DMS 273 (cell line): ENCODE data around the gene COPZ1.
A peak's percentile ranks its signal among the peaks of the same experiment; 100 is the strongest.
"Not testable (repeated sequence)": the region's sequence is repeated elsewhere in the genome, so short reads cannot be mapped to it uniquely, and the experiment has no call there.

Experiments
- DNase-seq: peaks from one replicate; lab custom pipeline; 2025; ENCODE audit not compliant: unreplicated experiment; lab: John Stamatoyannopoulos, UW

COPZ1 gene

DNA sequence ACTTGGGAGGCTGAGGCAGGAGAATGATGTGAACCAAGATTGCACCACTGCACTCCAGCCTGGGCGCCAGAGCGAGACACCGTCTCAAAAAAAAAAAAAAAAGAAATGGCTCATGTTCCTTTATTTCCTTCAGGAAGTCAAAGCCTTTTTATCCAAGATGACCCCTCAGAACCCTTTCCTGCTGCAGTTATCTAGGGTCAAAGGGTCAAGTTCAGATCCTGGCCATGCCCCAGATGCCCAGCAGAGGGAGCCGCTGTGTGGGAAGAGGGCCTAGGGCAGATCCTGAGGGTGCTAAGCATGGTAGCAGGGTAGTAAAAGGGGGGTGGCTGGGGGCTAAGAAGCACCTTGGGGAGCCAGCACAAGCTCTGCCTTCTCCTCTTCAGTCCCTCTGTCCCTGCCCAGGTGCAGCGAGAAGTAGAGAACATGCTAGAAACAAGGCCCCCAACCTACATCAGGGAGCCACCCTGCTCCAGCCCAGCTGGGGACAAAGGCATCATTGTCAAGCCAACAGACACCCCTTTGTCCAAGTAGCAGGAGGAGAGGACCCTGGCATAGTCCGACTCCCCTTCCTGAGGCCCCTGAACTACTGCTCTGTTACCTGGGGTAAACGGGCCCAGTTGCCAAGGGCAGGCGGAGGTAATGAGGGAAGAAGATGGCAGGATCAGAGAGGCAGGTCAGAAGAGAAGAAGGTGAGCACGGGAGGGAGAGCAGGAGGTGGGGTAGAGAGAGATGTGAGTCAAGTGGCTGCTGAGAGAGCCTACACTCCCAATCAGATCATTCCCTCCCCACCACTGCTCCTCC lies 30.6 kb upstream of the COPZ1 start:
- DNase-seq, result peak; percentile 56

DNA sequence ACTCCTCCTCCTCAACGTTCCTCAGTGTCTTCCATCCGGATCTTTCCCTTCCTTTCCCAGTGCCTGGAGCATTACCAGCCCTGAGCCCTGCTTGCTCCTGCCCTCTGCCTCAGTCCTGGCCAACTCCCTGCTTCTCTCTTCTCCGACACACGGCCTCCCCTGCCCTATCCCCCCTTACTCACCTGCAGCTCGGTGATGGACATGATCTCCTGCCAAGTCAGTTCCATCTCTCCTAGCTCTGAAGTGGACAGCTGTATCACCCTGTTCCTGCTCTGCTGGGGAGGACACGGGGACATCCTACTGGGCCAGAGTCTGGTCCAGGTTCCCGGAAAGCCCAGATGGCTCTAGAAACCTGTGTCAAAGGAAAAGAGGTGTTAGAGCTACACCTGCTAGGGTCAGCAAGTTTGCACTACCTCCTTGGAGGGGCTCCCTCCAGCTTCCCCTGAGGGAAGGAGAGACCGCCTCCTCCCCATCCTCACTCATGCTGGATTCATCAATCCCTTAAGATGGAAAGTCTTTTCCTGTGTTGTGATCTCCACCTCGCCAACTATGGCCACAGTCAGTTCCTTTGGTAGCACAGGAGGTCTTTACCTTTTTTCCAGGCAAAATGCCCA lies 29.9 kb upstream of the COPZ1 start:
- DNase-seq, result no peak

DNA sequence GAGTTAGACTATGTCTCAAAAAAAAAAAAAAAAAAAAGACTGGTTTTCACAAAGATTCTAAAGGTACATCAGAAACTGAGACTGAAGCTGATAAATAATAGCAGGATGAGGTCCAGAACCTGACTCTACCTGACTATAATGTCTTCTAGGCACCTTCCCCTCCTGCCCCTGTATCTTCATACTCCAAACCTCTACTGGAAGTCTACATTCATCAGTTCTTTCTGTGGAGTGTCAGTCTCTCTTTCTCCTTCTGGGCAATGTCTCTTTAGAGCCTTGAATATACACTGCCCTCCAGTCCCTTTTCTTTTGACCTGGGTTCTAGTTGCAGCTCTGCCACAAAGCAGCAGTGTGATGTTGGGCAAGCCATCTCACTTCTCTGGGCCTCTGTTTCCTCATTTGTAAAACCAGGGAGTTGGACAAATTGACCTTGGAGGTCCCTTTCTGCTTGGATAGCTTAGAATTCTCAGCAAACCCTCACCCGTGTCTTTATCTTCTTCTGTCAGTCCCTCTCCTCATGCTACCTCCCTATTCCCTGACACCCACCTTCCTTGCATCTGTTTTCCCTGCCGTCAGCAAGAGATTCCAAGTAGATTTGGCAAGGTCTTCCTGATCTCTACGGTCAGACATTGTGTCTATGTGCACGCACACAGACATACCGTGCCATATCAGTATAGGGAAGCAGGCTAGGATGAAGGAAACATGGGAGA lies 28.4 kb upstream of the COPZ1 start:
- DNase-seq, result no peak

DNA sequence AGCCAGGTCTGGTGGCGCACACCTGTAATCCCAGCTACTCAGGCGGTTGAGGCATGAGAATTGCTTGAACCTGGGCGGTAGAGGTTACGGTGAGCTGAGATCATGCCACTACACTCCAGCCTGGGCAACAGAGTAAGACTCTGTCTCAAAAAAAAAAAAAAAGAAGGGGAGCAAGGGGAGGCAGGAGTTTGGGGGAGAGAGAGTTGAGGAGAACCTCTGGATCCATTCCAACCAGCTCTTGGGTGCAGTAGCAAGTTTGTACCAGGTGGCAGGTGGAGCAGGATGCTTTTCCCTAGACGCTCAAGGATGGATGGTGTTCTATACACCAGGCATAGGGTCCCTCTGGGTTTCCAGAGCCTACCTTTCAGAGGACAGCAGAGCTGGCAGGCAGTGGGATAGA lies 26.0 kb upstream of the COPZ1 start:
- DNase-seq, result no peak

DNA sequence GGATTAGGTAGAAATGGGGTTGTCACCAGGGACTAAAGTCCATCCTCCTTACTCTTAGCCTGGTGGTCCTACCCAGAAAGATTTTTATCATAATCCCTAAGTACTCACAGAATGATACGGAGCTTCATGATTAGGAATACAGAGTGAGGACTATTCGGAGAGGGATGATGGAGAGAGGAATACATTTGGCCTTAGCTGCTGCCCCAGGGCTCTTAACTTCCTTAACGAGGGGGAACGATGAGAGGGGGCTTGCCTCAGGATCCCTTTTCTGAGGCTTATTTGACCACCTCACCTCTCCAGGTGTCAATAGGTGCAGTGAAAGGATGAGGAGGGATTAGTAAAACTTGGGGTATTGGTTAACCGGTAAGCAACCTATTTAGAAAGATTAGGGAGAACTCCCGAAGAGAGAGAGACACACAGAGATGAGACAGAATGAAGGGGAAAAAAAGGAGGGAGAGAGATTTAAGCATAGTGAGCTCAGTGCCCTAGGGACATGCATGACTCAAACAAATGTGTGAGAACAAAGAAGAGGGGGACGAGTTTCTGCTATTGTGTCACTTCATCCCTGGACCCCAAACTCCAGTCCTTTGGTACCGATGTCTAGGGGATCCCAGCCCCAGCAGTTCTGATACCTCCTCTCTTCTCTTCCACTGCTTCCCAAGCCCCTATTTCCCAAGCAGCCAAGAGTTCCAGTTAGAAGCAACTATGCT lies 25.3 kb upstream of the COPZ1 start:
- no peak for DNase-seq

DNA sequence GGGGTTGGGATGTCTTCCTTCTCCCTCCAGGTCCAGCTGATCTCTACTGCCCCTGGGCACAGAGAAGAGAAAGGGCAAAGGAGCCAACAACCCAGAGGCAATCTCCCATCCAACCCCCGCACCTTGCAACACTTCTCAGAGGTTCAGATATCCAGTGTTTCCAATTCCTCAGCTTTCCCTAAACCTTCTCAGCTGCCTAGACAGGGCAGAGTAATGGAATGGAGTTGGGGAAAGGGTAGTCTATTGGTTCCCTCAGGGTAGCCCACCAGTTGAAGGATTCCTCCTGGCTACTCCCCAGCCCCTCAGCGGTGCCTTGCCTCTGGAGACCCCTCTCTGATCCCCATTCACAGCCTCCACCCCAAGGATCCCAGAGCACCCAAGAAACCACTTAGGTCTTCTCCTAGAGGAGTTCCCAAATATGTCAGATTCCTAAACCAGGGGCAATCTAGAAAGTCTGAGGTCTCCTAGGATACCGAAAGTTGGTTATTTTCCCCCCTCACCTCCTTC lies 24.7 kb upstream of the COPZ1 start:
- no peak for DNase-seq

DNA sequence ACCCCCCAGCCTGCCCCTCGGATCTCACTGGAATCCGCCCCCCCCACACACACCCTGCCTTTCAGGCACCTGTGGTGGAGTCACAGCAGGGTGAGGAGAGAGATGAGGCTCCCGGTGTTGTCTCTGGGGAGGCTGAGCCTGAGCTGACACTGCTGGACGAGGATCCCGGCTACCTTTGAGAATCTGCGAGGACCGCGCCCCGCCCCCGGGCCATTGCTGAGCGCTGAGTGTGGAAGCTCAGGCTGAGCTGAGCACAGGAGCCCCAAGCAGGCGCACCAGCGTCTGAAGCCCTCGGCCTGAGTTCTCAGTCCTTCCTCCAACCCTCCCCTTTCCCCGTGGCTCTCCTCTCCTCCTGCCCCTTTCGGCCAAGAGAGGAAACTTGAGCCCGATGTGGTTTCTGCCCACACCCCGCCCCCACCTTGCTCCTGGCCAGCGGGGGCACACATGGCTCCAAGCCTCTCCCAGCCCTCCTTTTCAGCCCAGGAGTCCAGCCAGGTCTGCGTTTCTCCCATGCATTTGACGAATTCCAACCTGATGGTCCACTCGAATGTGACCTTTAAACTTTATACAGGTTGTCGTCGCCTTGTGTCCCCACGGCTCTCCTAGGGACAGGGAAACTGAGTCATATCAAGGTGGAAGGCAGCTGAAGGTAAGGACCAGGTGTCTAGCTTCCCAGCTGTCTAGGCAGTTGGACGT lies 24.1 kb upstream of the COPZ1 start, which contains the start of gene NFE2:
Gene NFE2 (minus strand): TSS at position 284 of the 696 bp plus-strand sequence. CDS start 5,767 bp downstream, outside the sequence.
- DNase-seq, result peak; percentile 55

DNA sequence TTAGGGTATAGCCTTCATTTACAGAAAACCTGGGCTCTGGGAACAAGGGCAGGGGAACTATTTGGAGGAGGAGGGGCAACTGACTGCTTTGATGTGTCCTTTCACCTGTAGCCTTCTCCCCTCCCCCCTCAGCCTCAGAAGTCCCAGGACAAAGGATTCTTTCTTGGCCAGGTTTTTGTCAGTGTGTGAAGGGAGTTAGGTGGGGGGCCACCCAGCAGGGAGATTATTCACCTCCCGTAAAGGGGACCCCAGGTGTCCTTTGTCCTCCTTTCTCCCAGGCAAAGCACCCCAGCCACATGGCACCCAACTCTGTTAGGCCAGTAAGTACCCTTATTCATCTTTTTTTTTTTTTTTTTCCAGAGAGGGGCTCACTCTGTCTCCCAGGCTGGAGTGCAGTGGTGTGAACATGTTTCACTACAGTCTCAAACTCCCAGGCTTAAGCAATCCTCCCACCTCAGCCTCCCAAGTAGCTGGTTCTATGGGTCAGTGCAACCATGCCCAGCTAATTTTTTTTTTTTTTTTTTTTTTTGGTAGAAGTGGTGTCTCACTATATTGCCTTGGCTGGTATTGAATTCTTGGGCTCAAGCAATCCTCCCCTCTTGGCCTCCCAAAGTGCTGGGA lies 23.4 kb upstream of the COPZ1 start:
- DNase-seq, result no peak

DNA sequence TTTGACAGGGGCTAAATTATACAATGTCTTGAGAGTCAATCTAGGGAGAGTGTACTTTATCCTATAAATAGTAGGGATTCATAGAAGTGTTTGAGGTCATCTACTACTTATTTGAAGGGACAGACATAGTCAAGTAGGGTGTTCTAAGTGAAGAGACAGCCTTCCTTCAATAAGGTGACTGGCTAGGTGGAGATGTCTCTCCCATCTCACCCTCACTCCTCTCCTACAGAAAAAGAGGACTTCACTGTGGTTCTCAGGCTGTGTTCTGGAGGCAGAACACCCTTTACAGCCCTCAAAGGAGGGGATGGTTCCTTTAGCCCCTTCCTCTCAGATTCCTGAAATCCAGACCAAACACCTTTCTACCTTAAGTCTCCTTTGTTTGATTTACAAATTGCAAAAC lies 21.3 kb upstream of the COPZ1 start:
- no peak for DNase-seq

DNA sequence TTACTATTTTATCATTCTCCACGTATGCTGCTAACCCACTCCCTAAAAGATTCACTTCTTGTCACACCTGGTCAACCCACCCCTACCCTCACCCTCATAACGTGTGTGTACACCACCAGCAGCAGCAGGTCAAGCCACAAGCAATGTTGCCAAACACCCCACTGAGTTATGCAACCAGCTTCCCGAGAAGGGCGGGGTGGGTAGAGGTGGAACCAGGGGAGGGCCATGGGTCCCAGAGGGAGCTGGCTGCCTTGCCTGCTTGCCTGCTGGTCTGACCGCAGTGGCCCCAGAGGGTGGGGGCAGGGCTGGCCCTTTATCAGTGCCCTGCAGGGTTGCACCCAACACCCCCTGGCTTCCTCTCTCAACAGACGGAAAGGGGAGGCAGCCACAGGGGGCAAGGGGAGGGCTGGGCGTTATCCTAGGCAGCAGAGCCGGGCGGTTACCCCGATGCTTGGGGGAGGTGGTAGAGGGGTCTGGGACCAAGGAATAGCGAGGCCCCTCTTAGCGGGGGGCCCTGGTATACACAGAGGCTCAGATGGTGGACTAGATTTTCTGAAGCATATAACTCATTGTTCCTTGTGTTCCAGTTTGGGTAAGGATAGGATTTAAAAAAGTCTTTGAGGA lies 20.6 kb upstream of the COPZ1 start:
- no peak for DNase-seq

DNA sequence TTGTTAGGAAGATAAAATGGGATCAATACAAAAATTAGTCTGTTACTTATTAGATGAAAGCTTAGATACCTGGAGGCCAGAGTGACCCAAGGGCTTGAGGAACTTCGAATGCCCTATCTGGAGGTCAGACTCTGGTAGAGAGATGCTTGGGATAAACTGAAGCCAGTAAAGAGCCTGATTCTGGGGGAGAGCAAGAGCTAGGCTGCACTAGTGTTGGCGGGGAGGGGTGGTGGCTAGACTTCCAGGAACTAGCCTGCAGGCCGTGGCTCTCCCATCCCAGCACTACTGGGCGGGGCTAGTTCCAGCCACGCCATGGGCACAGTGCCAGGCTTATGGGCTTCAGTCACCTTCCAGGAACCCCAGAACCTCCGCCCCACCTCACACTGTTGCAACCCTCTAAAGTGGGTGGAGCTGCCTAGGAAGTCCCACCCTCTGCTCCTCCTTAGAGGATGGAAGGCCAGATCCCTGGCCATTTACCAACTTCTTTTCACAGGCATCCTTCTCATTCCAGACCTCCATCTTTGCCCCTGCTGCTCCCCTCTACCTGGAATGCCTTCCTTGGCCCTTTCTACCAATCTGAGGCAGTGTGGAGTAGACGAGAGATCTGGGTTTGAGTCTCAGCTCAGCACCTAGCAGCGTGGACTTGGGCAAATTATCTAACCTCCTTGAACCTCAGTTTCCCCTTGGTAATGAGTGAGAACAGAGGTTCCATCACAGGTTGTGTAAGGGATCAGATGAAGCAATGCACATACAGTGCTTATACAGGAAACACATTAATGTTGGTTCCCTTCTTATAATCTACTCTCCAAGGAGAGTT lies 17.8 kb upstream of the COPZ1 start:
- DNase-seq, result peak; percentile 40

DNA sequence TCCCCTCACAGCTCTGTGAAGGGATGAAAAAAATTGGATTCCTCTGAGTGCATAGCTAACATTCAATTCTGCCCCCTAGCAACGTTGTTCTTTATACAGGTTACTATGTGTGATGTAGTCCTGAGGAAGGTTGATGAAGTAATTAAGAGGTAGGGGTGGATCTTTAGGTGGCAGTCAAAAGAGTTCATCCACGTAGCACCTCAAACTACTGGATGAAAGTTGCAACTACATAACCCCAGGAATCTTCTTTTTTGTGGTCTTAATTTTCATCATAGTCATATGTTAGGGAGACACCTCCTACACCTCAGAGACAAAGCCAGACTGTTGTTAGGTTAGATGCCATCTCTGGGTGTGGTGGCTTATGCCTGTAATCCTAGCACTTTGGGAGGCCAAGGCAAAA lies 13.9 kb upstream of the COPZ1 start:
- no peak for DNase-seq

DNA sequence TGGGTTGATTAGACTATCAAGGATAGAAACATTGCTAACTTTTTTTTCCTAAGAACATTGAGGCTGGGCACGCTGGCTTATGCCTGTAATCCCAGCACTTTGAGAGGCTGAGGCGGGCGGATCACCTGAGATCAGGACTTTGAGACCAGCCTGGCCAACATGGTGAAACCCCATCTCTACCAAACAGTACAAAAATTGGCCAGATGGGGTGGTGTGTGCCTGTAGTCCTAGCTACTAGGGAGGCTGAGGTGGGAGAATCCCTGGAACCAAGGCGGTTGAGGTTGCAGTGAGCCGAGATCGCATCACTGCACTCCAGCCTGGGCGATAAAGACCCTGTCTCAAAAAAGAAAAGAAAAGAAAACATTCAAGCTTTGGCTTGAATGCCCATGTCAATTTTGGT lies 12.6 kb upstream of the COPZ1 start:
- not testable (repeated sequence) for DNase-seq

DNA sequence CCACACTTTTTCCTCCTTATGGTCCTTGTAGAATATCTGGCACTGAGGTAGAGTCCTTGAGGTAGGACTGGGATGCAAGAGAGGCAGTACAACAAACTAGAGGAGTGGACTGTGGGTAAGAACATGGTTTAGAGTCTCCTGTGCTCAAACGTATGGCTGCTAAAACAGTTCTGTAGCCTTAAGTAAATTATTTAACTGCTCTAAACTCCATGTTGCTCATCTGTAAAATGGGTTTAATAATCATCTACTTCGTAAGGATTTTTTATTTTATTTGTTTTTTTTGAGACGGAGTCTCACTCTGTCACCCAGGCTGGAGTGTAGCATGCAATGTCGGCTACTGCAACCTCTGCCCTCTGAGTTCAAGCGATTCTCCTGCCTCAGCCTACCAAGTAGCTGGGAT lies 3.6 kb upstream of the COPZ1 start:
- no peak for DNase-seq

DNA sequence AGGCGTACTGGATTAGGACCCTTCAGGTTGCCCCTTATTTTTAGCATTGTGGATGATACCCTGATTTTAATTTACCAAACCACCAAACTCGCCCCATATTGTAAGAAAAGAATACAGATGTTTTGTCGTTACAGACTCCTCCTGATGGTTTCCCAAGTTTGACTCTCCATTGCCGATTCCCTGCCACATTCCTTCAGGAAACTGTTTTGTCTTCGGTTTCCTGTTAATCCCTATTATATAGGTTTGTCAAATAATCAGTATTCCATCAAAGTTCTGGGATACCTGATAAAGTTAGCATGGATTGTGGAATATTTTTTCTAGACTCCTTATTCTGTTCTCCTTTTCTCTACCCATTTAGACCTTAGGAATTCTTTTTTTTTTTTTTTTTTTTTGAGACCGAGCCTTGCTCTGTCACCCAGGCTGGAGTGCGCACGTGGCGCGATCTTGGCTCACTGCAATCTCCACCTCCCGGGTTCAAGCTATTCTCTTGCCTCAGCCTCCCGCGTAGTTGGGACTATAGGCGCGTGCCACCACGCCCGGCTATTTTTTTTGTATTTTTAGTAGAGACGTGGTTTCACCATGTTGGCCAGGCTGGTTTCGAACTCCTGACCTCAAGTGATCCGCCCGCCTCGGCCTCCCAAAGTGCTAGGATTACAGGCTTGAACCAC lies 645 bp downstream of the COPZ1 start:
- DNase-seq, result not testable (repeated sequence)

DNA sequence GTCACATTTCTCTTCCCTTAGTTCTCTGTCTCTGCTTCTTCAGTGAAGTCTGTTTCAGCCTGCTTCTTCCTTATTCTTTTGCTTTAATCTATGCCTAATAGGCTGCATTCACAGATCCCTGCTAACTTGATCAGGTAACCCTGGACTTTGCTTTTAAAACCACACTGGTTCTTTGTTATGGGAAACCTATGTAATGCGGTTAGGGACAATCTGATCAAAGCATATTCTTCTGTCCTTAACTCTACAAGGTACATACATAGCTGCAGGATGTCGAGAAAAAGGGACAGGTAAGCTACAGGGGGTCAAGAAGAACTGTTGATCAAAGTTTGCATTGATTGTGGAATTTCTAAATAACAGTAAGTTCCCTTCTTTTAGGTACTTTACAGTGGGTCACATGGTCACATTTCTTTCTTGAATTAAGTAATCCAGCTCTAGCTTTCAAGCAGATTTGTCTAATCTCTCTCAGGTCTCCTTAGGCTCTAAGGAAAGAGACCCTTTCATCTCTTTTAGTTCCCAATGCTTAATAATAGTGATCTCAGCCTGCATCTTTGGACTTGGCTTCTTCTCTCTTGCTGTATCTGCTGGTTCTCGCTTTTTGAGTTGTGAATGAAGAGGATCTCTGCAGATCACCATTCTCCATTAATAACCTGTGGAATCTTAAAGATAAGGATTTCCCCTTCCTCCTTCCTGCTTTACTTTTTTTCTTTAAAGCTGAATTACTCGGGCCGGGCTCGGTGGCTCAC lies 3.8 kb downstream of the COPZ1 start:
- no peak for DNase-seq

DNA sequence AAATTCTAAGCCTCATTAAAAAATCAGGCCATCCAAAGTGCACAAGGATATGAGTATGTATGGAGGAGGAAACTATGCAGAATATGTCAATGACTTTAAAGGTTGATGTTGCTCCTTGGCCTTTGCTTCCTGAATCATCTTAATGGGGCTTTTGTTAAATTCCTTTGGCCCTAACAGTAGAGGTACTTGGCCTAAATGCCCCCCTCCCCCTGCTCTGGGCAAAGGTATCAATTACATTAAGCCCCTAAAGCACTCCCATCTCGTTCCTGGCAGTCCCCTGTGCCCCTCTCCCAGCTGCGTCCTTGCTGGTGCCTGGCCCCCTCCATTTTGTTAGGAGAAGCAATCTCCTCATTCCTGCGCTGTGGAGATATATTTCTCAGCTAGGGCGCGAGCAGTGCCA lies 4.8 kb downstream of the COPZ1 start:
- no peak for DNase-seq

DNA sequence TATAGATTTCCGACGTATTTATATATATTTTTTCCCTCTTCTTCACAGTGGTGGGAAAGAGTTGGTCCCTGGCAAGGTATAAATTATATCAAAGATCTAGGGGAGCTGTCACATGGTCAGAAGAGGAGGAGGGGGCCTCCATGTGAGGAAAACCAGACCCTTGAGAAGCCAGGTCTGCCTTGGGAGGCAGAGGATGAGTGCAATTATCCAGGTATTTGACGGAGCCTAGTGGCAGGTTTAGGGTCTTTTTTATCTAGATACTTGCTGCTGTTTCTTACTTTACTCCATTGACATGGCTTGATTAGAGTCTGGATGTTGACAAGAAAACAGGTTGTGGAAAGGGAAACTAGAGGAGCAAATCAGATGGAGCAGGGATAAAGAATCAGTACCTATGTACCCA lies 5.5 kb downstream of the COPZ1 start:
- DNase-seq, result no peak
